ENCODE results near the gene LY6G6D. TPM values are rescaled to one million over a fixed set of nuclear protein-coding genes. Genes with fewer than 3 reads are reported as not detected.

Gene LY6G6D
- total and polyA plus RNA-seq, 2 of the 13 experiments (the other 11 are each of a cell fraction or from before 2014, with no cell fraction given): not detected

GRCh38 chr6:31665501-31666336, 49.4 kb upstream of the LY6G6D start, which contains the start of gene CSNK2B (continued):
- TF ChIP-seq ZNF333 (CRISPR knock-in tag; IDR thresholded peaks at IDR 0.05; ENCODE audit: borderline replicate concordance): no peak; the same call in 1 of the 2 replicates
- TF ChIP-seq ZBTB7A (CRISPR knock-in tag; IDR thresholded peaks at IDR 0.05): peak; percentile 94
- no peak for TF ChIP-seq HDAC6 (IDR thresholded peaks at IDR 0.05; ENCODE audit: low read depth, low read length)
- no peak for TF ChIP-seq PRPF4 (IDR thresholded peaks at IDR 0.05; ENCODE audit: low read depth, low read length, poor library complexity, severe bottlenecking)
- no peak for TF ChIP-seq ZKSCAN8 (CRISPR knock-in tag; IDR thresholded peaks at IDR 0.05; ENCODE audit: borderline replicate concordance)
- TF ChIP-seq ZSCAN9 (CRISPR knock-in tag; IDR thresholded peaks at IDR 0.05; ENCODE audit: borderline replicate concordance): 0 out of 2 replicates have a peak, but pooled peaks have one; percentile 25
- TF ChIP-seq CBX2 (IDR thresholded peaks at IDR 0.05; ENCODE audit: low read depth, low read length): no peak
- no peak for TF ChIP-seq CBX2 (CRISPR knock-in tag; IDR thresholded peaks at IDR 0.05; ENCODE audit: low read depth)
- no peak for TF ChIP-seq ZNF644 (CRISPR knock-in tag; IDR thresholded peaks at IDR 0.05; ENCODE audit: low read depth)
- 0 out of 2 replicates have a peak, but pooled peaks have one; percentile 19 for TF ChIP-seq ZFP41 (CRISPR knock-in tag; IDR thresholded peaks at IDR 0.05; ENCODE audit: borderline replicate concordance)
- no peak for TF ChIP-seq ZNF329 (CRISPR knock-in tag; IDR thresholded peaks at IDR 0.05; ENCODE audit: low read depth)
- TF ChIP-seq SYNCRIP (IDR thresholded peaks at IDR 0.05; ENCODE audit: insufficient read depth, low read depth, low read length): no peak
- TF ChIP-seq ZBTB33 (CRISPR knock-in tag; IDR thresholded peaks at IDR 0.05): no peak
- TF ChIP-seq ZBED4 (CRISPR knock-in tag; IDR thresholded peaks at IDR 0.05; ENCODE audit: borderline replicate concordance): peak; percentile 29; the same call in 1 of the 2 replicates
- TF ChIP-seq, protein P1, sequence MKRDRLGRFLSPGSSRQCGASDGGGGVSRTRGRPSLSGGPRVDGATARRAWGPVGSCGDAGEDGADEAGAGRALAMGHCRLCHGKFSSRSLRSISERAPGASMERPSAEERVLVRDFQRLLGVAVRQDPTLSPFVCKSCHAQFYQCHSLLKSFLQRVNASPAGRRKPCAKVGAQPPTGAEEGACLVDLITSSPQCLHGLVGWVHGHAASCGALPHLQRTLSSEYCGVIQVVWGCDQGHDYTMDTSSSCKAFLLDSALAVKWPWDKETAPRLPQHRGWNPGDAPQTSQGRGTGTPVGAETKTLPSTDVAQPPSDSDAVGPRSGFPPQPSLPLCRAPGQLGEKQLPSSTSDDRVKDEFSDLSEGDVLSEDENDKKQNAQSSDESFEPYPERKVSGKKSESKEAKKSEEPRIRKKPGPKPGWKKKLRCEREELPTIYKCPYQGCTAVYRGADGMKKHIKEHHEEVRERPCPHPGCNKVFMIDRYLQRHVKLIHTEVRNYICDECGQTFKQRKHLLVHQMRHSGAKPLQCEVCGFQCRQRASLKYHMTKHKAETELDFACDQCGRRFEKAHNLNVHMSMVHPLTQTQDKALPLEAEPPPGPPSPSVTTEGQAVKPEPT (CRISPR knock-in tag; IDR thresholded peaks at IDR 0.05; ENCODE audit: low read depth): no peak
- no peak for TF ChIP-seq ZNF138 (CRISPR knock-in tag; IDR thresholded peaks at IDR 0.05; ENCODE audit: low read depth)

All from HepG2 (cell line).